M059J (cell line): Measurements from ENCODE around the gene MED26. TPM values are rescaled to one million over a fixed set of nuclear protein-coding genes. Genes with fewer than 3 reads are reported as not detected.
"Not testable (repeated sequence)": the region's sequence is repeated elsewhere in the genome, so short reads cannot be mapped to it uniquely, and the experiment has no call there.

ENCODE experiments used
- DNase-seq: peaks from one replicate; pipeline ENCODE4 v3.0.0-alpha.2; 2012; ENCODE audit warnings: low read depth
- total RNA-seq: library from RNA; depleted of rRNA; stranded (reverse); fragments of >200 nt; shearing (Covaris generic); gene quantifications from 2 replicates; pipeline ENCODE4 v1.2.3, GENCODE V29; 2014; rRNA removed

Gene MED26, protein sequence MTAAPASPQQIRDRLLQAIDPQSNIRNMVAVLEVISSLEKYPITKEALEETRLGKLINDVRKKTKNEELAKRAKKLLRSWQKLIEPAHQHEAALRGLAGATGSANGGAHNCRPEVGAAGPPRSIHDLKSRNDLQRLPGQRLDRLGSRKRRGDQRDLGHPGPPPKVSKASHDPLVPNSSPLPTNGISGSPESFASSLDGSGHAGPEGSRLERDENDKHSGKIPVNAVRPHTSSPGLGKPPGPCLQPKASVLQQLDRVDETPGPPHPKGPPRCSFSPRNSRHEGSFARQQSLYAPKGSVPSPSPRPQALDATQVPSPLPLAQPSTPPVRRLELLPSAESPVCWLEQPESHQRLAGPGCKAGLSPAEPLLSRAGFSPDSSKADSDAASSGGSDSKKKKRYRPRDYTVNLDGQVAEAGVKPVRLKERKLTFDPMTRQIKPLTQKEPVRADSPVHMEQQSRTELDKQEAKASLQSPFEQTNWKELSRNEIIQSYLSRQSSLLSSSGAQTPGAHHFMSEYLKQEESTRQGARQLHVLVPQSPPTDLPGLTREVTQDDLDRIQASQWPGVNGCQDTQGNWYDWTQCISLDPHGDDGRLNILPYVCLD
- total RNA-seq, result 4.0 and 9.2 TPM in 2 replicates

GRCh38 chr19:16628183-16628983 is at the start of gene MED26:
Gene MED26 (minus strand): TSS chr19:16628204. CDS start chr19:16627943, 261 bp downstream.
- peak; percentile 89 for DNase-seq

DNA sequence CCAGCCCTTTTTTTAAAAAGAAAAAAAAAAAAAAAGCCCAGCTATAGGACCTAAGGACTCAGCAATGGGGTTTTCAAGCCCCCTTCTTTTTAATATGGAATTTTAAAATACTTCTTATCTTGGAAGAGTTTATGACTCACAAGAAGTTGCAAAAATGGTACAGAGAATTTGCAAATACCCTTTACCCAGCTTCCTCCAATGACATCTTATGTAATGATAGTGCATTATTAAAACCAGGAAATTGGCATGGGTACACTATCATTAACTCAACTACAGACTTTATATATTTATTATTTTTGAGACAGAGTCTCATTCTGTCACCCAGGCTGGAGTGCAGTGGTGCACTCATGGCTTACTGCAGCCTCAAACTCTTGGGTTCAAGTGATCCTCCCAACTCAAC is 49.1 kb upstream of the MED26 start:
- DNase-seq, result no peak

DNA sequence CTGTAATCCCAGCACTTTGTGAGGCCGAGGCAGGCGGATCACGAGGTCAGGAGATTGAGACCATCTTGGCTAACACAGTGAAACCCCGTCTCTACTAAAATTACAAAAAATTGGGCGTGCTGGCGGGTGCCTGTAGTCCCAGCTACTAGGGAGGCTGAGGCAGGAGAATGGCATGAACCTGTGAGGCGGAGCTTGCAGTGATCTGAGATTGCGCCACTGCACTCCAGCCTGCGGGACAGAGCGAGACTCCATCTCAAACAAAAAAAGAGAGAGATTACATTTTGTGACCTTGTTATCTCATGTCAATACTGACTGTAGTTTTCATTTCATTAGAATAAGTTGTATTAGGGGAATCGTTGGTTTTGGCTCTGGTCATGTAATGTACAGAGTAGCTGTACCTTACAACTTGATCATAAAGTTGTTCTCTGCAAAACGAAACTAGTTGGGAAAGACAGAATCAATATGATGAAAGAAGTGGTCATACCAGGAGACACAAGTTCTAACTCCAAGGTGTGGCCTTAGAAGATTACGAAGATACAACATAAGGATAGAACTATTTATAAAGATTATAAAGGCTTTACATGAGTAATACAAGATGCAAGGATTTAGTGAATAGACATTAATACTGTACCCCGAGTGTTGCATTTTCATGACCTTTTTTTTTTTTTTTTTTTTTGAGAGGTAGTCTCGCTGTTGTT is 48.2 kb upstream of the MED26 start:
- DNase-seq, result no peak

- DNase-seq, result not testable (repeated sequence)
Measured at GRCh38 chr19:16673839-16674238, 45.8 kb upstream of the MED26 start.

- no peak for DNase-seq
Measured at GRCh38 chr19:16673231-16673630, 45.2 kb upstream of the MED26 start.

- no peak for DNase-seq
Measured at GRCh38 chr19:16671652-16672274, 43.8 kb upstream of the MED26 start.

- no peak for DNase-seq
Measured at GRCh38 chr19:16670291-16670690, 42.3 kb upstream of the MED26 start.

GRCh38 chr19:16668702-16669101 is 40.7 kb upstream of the MED26 start:
- not testable (repeated sequence) for DNase-seq

GRCh38 chr19:16668176-16668575 is 40.2 kb upstream of the MED26 start:
- DNase-seq, result no peak

GRCh38 chr19:16661480-16662034 is 33.6 kb upstream of the MED26 start:
- DNase-seq, result no peak

DNA sequence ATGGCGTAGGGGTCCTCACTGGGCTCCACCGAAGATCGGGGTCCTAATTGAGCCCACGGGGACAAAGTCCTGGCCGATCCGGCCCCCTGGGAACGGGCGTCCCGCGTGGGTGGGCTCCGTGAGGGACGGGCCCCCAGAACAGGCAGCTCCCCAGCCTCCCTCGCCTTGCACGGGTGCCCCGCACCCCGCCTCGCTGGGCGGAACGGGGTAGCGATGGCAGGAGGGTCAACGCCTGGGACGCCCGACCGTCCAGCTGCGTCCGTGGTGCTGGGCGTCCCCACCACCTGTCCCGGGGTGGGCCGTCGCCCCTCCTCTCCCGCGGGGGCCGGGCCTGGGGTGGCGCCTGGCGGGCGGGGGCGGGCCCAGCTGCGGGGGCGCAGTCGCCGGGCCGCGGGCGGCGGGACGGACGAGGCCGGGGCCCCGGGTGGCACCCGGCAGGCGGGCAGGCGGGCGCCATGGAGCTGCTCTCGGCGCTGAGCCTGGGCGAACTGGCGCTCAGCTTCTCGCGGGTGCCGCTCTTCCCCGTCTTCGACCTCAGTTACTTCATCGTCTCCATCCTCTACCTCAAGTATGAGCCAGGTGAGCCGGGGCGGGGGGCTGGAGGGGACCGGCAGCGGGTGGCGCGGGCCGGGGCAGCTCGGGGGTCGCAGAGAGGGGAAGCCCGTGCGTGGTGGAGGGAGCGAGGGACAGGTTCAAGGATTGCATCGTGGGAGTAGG is 32.9 kb upstream of the MED26 start, which contains the start of gene TMEM38A:
TSS of gene TMEM38A (plus strand) at position 377 of the 717 bp plus-strand sequence. CDS start at position 456, 79 bp downstream.
- DNase-seq, result peak; percentile 40

- DNase-seq, result peak; percentile 98
Measured at GRCh38 chr19:16659832-16660708, 32.1 kb upstream of the MED26 start, which contains the start of gene SMIM7. Gene SMIM7 (minus strand): TSS chr19:16660144. CDS start chr19:16660110, 34 bp downstream.

GRCh38 chr19:16659464-16659831 is 31.4 kb upstream of the MED26 start:
- DNase-seq, result no peak

- no peak for DNase-seq
Measured at GRCh38 chr19:16657384-16657783, 29.4 kb upstream of the MED26 start.

DNA sequence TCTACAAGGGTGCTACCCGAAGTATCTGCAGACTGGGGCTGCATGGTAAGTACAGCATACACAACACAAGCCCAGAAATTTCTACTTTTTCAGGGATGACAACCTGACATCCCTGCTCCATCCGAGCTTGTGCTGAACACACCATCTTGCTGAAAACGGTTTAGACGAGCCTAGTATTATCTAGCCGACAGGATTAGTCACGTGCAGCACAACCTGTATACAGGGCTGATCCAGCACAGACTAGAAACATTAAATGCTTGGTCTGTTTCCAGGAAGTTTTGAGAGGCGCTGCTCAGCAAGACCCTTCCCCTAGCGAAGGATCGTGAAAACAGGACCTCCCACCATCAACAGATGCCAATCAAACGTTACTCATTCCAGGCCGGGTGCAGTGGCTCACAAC is 27.7 kb upstream of the MED26 start:
- DNase-seq, result no peak

- no peak for DNase-seq
Measured at GRCh38 chr19:16654627-16655026, 26.6 kb upstream of the MED26 start.

DNA sequence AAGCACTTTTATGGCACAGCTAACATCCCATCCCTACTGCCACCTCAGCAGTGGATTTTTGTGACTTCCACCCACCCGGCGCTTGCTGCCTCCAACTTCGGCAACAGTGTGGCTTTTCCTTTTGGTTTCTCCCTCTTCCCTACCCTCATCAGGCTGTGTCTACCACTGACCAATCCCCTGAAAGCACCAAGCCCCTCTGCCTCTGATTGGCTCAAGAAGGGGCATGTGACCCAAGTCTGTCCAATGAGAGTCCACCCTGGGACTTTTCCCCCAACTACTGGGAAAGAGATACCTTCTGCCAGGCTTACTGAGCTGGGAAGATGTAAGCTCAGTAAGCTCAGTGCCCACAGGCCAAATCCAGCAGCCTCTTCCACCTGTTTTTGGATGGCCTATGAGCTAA is 26.1 kb upstream of the MED26 start:
- DNase-seq, result peak; percentile 18

- no peak for DNase-seq
Measured at GRCh38 chr19:16652854-16653253, 24.9 kb upstream of the MED26 start.
